ENCODE measurements around the gene KLHL26. TPM values are rescaled to one million over a fixed set of nuclear protein-coding genes. Genes with fewer than 3 reads are reported as not detected.

KLHL26 gene
- total and polyA plus RNA-seq, 9 of the 15 experiments (the other 6 are each of a cell fraction or from before 2014, with no cell fraction given) = 0.13 to 13.3 (median 1.4) TPM

GRCh38 chr19:18666784-18667183, 30.0 kb downstream of the KLHL26 start (continued):
- TF ChIP-seq E2F1 (CRISPR knock-in tag; IDR thresholded peaks at IDR 0.05) = no peak
- TF ChIP-seq RNF219 (CRISPR knock-in tag; IDR thresholded peaks at IDR 0.05) = no peak
- TF ChIP-seq CBFB (CRISPR knock-in tag; IDR thresholded peaks at IDR 0.05) = no peak
- no peak for TF ChIP-seq ZNF785 (CRISPR knock-in tag; IDR thresholded peaks at IDR 0.05)

GRCh38 chr19:18667531-18668251, 30.9 kb downstream of the KLHL26 start:
- Histone ChIP-seq H3K79me2 (ENCODE audit: control insufficient read depth, insufficient read depth, low read length) (no peaks in the 10 kb centered on the region), H3K36me3 (ENCODE audit: control insufficient read depth, insufficient read depth, low read length) (peaks cover 20% of the 10 kb centered on the region; the same call in 1 of the 3 replicates), H2AFZ (ENCODE audit: low read depth, low read length) (no peak overlapping the region), H3K4me1 (replicated peaks in 1 of 2; ENCODE audit: control insufficient read depth in 2 of 2, insufficient read depth in 2 of 2, low read length in 2 of 2) (peaks cover 0 to 25% of the 10 kb centered on the region in 2 experiments; a peak in 2 of 5 replicates), H3K27ac (ENCODE audit: extremely low read depth, low read depth, low read length) (no peak overlapping the region), H3K9me3 (replicated peaks; ENCODE audit: control insufficient read depth, insufficient read depth, low read depth, low read length) (no peaks in the 10 kb centered on the region), H3K4me3 (no peak overlapping the region), H3K9ac (ENCODE audit: insufficient read depth in 1 of 2, low read depth in 2 of 2, low read length in 2 of 2) (no peak overlapping the region; a peak in 1 of 4 replicates), H3K27me3 (ENCODE audit: control insufficient read depth in 2 of 2, insufficient read depth in 2 of 2, low read length in 2 of 2) (no peaks in the 10 kb centered on the region), H4K20me1 (replicated peaks; ENCODE audit: control insufficient read depth, insufficient read depth, low read length) (no peaks in the 10 kb centered on the region; the same call in 1 of the 2 replicates), H3K4me2 (ENCODE audit: insufficient read depth, low read length) (no peak overlapping the region), H3K9me1 (ENCODE audit: control insufficient read depth, insufficient read depth, low read length) (no peaks in the 10 kb centered on the region)
- ATAC-seq (no peak), FAIRE-seq (no peak), DNase-seq (ENCODE audit: extremely low read depth in 1 of 4, low spot score in 3 of 4) (no peak)
- POLR2A ChIA-PET = no interaction called here
- CTCF ChIA-PET (ENCODE audit: low intra/inter-chr PET ratio) = no interaction called here
- TF ChIP-seq E2F4 (CRISPR knock-in tag; IDR thresholded peaks at IDR 0.05; ENCODE audit: low read depth) = no peak
- no peak for TF ChIP-seq EHMT2 (IDR thresholded peaks at IDR 0.05)
- in situ Hi-C loops (cut with MboI) (no loop called here), intact Hi-C loops (cut with micrococcal nuclease) (no loop called here)
- 92% methylated on average over 38 of the region's 55 CpGs for WGBS (ENCODE audit: insufficient coverage, low coverage, missing lambda C conversion rate)
- BruUV-seq (replicated peaks) = no TSS peak
